Osteoblast (primary cell): ENCODE data around the gene HHAT. TPM values are rescaled to one million over a fixed set of nuclear protein-coding genes. Genes with fewer than 3 reads are reported as not detected.

ENCODE experiments used
- DNase-seq: peaks from one replicate; pipeline ENCODE4 v3.0.0; 2011; ENCODE audit warnings: low spot score, mixed read lengths; ENCODE audit not compliant: insufficient read length; ENCODE audit errors: missing footprints
- H2AFZ ChIP-seq: 2 replicates; pipeline ENCODE4 v1.6.0; 2011; ENCODE audit warnings: mild to moderate bottlenecking, low read length
- H3K27ac ChIP-seq: 2 replicates; pipeline ENCODE4 v1.5.1; 2011; ENCODE audit warnings: mild to moderate bottlenecking, low read depth, low read length, moderate library complexity
- H3K27me3 ChIP-seq: 2 replicates; pipeline ENCODE4 v1.6.0; 2012; ENCODE audit warnings: mild to moderate bottlenecking, control low read depth, inconsistent platforms, low read length, moderate library complexity; ENCODE audit not compliant: insufficient read depth
- H3K36me3 ChIP-seq: 2 replicates; pipeline ENCODE4 v1.5.1; 2011; ENCODE audit warnings: mild to moderate bottlenecking, low read length, control low read depth, moderate library complexity; ENCODE audit not compliant: insufficient read depth
- H3K4me1 ChIP-seq: 2 replicates; pipeline ENCODE4 v1.5.1; 2011; ENCODE audit warnings: mild to moderate bottlenecking, low read length, control low read depth, moderate library complexity; ENCODE audit not compliant: insufficient read depth
- H3K4me2 ChIP-seq: 2 replicates; pipeline ENCODE4 v1.6.0; 2011; ENCODE audit warnings: mild to moderate bottlenecking, low read length; ENCODE audit not compliant: insufficient read depth
- H3K4me3 ChIP-seq: fragments of 200-600 bp; sonication (generic); 3 replicates; pipeline ENCODE4 v1.5.1; 2012; ENCODE audit warnings: mild to moderate bottlenecking, low read length, inconsistent platforms; ENCODE audit not compliant: insufficient read depth
- H3K79me2 ChIP-seq: 2 replicates; pipeline ENCODE4 v1.6.0; 2012; ENCODE audit warnings: mild to moderate bottlenecking, low read length, control low read depth, inconsistent platforms; ENCODE audit not compliant: insufficient read depth
- H3K9me3 ChIP-seq: 2 replicates; pipeline ENCODE4 v1.5.1; 2011; ENCODE audit warnings: low read depth, low read length, control low read depth
- H4K20me1 ChIP-seq: 2 replicates; pipeline ENCODE4 v1.6.0; 2012; ENCODE audit warnings: mild to moderate bottlenecking, low read length, control low read depth; ENCODE audit not compliant: insufficient read depth
- total RNA-seq: library from RNA; depleted of rRNA; stranded (reverse); fragments of >200 nt; gene quantifications from 2 replicates; pipeline ENCODE4 v1.2.3, GENCODE V29; 2012
- TF ChIP-seq, protein P1 (sequence below): IDR thresholded peaks from 2 replicates; pipeline ENCODE4 v1.5.1; 2011; ENCODE audit warnings: mild to moderate bottlenecking, low read depth, low read length, moderate library complexity; ENCODE audit errors: extremely low read depth

HHAT gene
- total RNA-seq, 1 donor: 5.1 TPM

DNA sequence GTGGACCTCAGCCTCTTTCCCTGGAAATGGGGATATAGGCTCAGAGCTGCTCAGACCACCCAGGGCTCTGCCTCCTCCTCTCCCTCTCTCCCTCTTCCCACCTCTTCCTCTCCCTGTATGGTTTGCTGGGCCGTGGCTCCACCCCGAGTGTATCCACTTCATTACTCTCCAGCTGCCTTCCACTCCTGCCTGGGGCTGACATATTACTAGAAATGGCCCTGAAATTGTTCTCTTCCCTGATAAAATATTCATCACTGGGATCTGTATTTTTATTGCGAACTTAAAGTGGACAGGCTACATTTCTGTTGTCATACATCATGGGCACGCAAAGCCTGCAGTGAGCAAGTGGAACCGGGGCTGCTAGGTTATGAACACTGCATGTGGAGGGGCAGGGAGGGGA lies 225.0 kb downstream of the HHAT start:
- H3K27me3 ChIP-seq: no peaks in the 10 kb centered on the region
- no peak overlapping the region for H2AFZ ChIP-seq
- no peaks in the 10 kb centered on the region for H3K36me3 ChIP-seq
- DNase-seq: no peak
- no peak overlapping the region for H3K4me3 ChIP-seq
- H3K27ac ChIP-seq: no peak overlapping the region
- no peaks in the 10 kb centered on the region for H3K79me2 ChIP-seq
- H3K4me1 ChIP-seq: no peaks in the 10 kb centered on the region
- no peak overlapping the region for H3K4me2 ChIP-seq
- TF ChIP-seq, protein P1, sequence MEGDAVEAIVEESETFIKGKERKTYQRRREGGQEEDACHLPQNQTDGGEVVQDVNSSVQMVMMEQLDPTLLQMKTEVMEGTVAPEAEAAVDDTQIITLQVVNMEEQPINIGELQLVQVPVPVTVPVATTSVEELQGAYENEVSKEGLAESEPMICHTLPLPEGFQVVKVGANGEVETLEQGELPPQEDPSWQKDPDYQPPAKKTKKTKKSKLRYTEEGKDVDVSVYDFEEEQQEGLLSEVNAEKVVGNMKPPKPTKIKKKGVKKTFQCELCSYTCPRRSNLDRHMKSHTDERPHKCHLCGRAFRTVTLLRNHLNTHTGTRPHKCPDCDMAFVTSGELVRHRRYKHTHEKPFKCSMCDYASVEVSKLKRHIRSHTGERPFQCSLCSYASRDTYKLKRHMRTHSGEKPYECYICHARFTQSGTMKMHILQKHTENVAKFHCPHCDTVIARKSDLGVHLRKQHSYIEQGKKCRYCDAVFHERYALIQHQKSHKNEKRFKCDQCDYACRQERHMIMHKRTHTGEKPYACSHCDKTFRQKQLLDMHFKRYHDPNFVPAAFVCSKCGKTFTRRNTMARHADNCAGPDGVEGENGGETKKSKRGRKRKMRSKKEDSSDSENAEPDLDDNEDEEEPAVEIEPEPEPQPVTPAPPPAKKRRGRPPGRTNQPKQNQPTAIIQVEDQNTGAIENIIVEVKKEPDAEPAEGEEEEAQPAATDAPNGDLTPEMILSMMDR: no peak
- H4K20me1 ChIP-seq: no peaks in the 10 kb centered on the region
- H3K9me3 ChIP-seq: no peaks in the 10 kb centered on the region

DNA sequence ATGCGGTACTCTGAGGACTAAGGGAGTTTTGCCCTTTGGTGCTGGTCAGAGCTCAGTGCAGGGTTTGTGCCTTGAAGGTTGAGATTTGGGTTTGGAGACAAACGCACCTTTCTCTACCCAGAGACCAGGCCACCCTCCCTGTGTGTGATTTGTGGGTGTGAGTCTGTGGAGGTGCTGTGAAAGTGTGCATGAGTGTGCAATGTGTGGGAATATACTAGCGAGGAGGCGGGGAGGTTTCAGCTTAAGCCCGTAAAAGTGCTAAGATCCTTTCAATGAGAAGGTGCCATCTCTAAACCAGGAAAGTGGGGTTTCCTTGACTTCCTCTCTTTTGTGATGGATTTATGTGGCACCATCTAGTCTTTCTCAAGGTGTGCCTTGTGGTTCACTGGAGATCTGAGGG lies 225.7 kb downstream of the HHAT start:
- TF ChIP-seq, protein P1: no peak
- DNase-seq: no peak

DNA sequence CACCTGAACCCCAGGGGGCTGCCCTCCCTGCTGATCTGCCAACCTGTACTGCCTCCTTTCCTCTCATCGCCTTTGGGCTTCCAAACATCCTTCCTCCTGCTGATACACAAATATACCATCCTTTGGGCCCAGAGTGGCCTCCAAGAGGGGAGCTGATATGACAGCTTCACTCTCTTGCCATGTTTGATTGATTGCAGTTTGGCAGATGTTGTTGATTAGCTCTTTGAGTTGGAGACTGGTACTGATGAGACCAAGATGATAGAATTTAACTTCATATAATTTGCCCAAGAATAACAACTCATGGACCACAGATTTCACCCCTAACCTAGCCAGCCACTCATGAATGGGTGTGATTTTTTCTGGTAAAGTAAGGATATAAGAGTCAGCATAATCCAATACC lies 227.8 kb downstream of the HHAT start:
- DNase-seq: no peak
- H3K36me3 ChIP-seq: no peaks in the 10 kb centered on the region
- H4K20me1 ChIP-seq: no peaks in the 10 kb centered on the region
- no peaks in the 10 kb centered on the region for H3K4me1 ChIP-seq
- no peaks in the 10 kb centered on the region for H3K9me3 ChIP-seq
- no peak overlapping the region for H2AFZ ChIP-seq
- no peak overlapping the region for H3K4me3 ChIP-seq
- no peak overlapping the region for H3K4me2 ChIP-seq
- no peaks in the 10 kb centered on the region for H3K79me2 ChIP-seq
- H3K27me3 ChIP-seq: no peaks in the 10 kb centered on the region
- H3K27ac ChIP-seq: no peak overlapping the region
- TF ChIP-seq, protein P1: no peak

More for the DNA sequence above, 225.7 kb downstream of the HHAT start:
- Histone ChIP-seq H3K27me3 (no peaks in the 10 kb centered on the region), H3K4me1 (no peaks in the 10 kb centered on the region), H3K4me3 (no peak overlapping the region), H2AFZ (no peak overlapping the region), H3K79me2 (no peaks in the 10 kb centered on the region), H3K9me3 (no peaks in the 10 kb centered on the region), H4K20me1 (no peaks in the 10 kb centered on the region), H3K36me3 (no peaks in the 10 kb centered on the region), H3K27ac (no peak overlapping the region), H3K4me2 (no peak overlapping the region)

DNA sequence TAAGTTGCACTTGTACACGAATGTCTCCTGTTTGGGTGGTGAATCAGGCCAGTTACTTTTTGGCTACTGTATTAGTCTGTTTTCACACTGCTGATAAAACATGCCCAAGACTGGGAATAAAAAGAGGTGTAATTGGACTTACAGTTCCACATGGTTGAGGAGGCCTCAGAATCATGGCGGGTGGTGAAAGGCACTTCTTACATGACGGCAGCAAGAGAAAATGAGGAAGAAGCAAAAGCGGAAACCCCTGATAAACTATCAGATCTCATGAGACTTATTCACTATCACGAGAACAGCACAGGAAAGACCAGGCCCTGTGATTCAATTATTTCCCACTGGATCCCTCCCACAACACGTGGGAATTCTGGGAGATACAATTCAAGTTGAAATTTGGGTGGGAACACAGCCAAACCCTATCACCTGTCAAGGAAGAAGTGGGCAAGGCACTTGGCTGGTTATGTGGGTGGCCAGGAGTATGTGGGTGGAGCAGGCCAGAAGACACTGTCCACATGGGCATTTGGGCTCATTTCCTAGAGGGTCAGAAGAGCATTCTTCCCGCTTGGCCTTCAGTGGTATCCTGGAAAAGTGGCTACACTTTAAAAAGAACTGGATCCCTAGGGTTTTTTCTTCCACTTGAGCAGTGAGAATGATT lies 228.8 kb downstream of the HHAT start:
- Histone ChIP-seq H2AFZ (no peak overlapping the region), H3K79me2 (no peaks in the 10 kb centered on the region), H3K4me2 (no peak overlapping the region), H3K4me3 (no peak overlapping the region), H3K27ac (no peak overlapping the region), H3K27me3 (no peaks in the 10 kb centered on the region), H3K9me3 (no peaks in the 10 kb centered on the region), H3K4me1 (no peaks in the 10 kb centered on the region), H3K36me3 (no peaks in the 10 kb centered on the region), H4K20me1 (no peaks in the 10 kb centered on the region)
- TF ChIP-seq, protein P1: no peak
- no peak for DNase-seq
